AG09319 (cell line): ENCODE results near the gene LY6G5C.

Experiments
- DNase-seq: peaks from one replicate; pipeline ENCODE4 v3.0.0-alpha.2; 2010; ENCODE audit warnings: low read depth; ENCODE audit errors: extremely low read depth
- TF ChIP-seq, protein P1 (sequence below): IDR thresholded peaks from 2 replicates; pipeline ENCODE4 v1.5.1; 2011; ENCODE audit warnings: low read depth, mild to moderate bottlenecking, inconsistent platforms, low read length, moderate library complexity

The LY6G5C gene

DNA sequence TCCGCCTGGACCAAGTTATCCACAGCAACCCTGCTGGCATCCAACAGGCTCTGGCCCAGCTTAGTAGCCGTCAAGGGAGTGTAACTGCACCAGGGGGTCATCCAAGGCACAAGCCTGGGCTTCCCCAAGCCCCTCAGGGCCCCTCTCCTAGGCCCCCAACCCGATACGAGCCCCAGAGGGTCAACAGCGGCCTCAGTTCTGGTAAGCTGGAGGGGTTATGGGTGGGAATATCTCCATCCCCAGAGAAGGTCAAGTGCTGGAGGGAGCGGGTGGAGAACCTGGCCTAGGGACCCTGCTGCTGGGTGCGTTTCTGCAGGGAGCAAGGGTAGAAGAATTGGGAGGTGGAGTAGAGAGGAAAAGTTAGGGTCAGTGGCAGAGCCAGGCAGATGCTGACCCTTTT is 47.4 kb downstream of the LY6G5C start:
- no peak for DNase-seq
- TF ChIP-seq, protein P1, sequence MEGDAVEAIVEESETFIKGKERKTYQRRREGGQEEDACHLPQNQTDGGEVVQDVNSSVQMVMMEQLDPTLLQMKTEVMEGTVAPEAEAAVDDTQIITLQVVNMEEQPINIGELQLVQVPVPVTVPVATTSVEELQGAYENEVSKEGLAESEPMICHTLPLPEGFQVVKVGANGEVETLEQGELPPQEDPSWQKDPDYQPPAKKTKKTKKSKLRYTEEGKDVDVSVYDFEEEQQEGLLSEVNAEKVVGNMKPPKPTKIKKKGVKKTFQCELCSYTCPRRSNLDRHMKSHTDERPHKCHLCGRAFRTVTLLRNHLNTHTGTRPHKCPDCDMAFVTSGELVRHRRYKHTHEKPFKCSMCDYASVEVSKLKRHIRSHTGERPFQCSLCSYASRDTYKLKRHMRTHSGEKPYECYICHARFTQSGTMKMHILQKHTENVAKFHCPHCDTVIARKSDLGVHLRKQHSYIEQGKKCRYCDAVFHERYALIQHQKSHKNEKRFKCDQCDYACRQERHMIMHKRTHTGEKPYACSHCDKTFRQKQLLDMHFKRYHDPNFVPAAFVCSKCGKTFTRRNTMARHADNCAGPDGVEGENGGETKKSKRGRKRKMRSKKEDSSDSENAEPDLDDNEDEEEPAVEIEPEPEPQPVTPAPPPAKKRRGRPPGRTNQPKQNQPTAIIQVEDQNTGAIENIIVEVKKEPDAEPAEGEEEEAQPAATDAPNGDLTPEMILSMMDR, result no peak

DNA sequence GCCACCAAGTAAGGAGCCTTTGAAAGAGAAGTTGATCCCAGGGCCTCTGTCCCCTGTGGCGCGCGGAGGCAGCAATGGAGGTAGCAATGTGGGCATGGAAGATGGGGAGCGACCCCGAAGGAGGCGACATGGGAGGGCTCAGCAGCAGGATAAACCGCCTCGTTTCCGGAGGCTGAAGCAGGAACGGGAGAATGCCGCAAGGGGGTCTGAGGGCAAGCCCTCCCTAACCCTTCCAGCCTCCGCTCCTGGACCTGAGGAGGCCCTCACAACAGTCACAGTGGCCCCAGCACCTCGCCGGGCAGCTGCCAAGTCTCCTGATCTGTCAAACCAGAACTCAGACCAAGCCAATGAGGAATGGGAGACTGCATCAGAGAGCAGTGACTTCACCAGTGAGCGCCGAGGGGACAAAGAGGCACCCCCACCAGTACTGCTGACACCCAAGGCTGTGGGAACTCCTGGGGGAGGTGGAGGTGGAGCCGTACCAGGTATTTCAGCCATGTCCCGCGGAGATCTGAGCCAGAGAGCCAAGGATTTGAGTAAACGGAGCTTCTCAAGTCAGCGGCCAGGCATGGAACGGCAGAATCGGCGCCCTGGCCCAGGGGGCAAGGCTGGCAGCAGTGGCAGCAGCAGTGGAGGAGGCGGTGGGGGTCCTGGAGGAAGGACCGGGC is 48.5 kb downstream of the LY6G5C start:
- TF ChIP-seq, protein P1, result no peak
- DNase-seq, result no peak

DNA sequence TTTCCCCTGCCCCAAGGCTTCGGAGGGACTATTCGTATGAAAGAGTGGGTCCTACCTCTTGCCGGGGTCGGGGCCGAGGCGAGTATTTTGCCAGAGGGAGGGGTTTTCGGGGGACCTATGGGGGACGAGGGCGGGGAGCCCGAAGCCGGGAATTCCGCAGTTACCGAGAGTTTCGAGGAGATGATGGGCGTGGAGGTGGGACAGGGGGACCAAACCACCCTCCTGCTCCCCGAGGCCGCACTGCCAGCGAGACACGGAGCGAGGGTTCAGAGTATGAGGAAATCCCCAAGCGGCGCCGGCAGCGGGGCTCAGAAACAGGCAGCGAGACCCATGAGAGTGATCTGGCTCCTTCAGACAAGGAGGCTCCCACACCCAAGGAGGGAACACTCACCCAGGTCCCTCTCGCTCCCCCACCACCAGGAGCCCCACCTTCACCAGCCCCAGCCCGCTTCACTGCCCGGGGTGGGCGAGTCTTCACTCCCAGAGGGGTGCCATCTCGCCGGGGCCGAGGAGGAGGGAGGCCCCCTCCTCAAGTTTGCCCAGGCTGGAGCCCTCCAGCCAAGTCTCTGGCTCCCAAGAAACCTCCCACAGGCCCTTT is 49.1 kb downstream of the LY6G5C start:
- no peak for DNase-seq
- TF ChIP-seq, protein P1, result no peak

DNA sequence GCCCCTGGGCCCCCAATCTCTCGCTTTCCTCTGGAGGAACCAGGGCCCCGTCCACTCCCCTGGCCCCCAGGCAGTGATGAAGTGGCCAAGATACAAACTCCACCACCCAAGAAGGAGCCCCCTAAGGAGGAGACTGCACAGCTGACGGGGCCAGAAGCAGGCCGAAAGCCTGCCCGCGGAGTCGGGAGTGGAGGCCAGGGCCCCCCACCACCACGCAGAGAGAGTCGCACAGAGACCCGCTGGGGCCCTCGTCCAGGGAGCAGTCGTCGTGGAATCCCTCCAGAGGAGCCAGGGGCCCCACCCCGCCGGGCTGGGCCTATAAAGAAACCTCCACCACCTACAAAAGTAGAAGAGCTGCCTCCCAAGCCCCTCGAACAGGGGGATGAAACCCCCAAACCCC is 49.7 kb downstream of the LY6G5C start:
- TF ChIP-seq, protein P1, result no peak
- no peak for DNase-seq

DNA sequence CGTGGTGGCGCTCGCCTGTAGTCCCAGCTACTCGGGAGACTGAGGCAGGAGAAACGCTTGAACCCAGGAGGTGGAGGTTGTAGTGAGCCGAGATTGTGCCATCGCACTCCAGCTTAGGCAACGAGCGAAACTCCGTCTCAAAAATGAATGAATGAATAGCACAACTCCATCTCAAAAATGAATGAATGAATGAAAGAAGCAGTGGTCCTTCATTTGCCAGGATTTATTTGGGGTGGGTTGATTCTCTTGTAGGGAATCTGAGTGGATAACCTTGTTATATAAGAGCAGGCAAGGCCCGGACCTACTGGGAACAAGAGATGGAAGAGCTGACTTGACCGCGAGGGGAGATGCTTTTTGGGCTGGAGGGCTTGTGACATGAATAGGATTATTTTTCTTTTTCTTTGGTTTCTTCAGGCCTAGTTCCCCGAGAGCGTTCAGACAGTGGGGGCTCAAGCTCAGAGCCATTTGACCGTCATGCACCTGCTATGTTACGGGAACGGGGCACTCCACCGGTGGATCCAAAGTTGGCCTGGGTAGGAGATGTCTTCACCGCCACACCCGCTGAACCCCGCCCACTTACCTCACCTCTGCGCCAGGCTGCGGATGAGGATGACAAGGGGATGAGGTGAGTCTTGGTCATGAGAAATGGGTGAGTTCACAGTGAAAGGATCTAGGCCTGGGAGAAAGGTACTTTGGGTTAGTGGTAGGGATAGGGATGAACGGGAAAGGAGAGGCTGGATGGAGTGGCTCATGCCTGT is 50.5 kb downstream of the LY6G5C start:
- TF ChIP-seq, protein P1, result no peak
- DNase-seq, result no peak

DNA sequence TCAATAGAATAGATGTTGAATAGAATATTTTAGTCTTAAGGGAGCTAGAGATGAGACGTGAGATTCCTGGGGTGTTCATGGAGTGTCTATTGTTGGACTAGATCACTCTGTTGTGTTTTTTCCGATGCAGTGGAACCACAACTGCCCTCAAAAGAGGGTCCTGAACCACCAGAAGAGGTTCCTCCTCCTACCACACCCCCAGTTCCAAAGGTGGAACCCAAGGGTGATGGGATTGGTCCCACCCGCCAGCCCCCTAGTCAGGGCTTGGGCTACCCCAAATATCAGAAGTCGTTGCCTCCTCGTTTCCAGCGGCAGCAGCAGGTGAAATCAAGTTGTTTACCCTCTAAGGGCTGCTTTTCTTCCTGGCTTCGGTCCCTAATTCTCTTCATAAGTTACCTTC is 51.9 kb downstream of the LY6G5C start:
- DNase-seq, result no peak
- TF ChIP-seq, protein P1, result no peak

DNA sequence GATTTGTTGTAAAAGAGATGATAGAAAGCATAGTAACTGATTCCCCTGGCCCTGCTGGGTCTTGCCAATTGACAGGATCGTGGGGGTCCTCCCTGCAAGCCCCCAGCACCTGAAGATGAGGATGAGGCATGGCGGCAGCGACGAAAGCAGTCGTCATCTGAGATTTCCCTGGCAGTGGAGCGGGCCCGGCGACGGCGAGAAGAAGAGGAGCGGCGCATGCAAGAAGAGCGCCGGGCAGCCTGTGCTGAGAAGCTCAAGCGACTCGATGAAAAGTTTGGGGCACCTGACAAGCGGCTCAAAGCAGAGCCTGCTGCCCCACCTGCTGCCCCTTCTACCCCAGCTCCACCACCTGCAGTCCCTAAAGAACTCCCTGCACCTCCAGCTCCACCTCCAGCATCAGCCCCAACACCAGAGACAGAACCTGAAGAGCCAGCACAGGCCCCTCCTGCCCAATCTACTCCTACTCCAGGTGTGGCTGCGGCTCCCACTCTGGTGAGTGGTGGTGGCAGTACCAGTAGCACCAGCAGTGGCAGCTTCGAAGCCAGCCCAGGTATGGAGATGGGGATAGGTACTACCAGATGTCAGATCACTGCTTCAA is 53.1 kb downstream of the LY6G5C start:
- TF ChIP-seq, protein P1, result no peak
- no peak for DNase-seq
